HepG2 (cell line): ENCODE measurements around the gene PIGW. TPM values are rescaled to one million over a fixed set of nuclear protein-coding genes. Genes with fewer than 3 reads are reported as not detected.

Source experiments
- BORCS8-MEF2B ChIP-seq: sonication (generic); formaldehyde crosslinking; IDR thresholded peaks from 2 replicates; pipeline ENCODE4 v1.8.0; 2022; ENCODE audit warnings: mild to moderate bottlenecking, missing genetic modification reagents
- CENPT ChIP-seq: sonication (generic); formaldehyde crosslinking; IDR thresholded peaks from 2 replicates; pipeline ENCODE4 v1.8.0; 2022; ENCODE audit warnings: low read depth, mild to moderate bottlenecking, moderate library complexity, missing genetic modification reagents
- GABPB1 ChIP-seq: IDR thresholded peaks from 2 replicates; pipeline ENCODE4 v1.6.1; 2016; ENCODE audit warnings: mild to moderate bottlenecking, missing genetic modification reagents, moderate library complexity, missing compliant biosample characterization
- MTA3 ChIP-seq: sonication (generic); formaldehyde crosslinking; IDR thresholded peaks from 2 replicates; pipeline ENCODE4 v1.4.0; 2020; ENCODE audit warnings: missing genetic modification reagents
- NBN ChIP-seq: fragments of 450-650 bp; conservative IDR thresholded peaks from 2 replicates; pipeline ENCODE4 v1.6.1; 2017
- NR3C1 ChIP-seq: sonication (generic); formaldehyde crosslinking; IDR thresholded peaks from 2 replicates; pipeline ENCODE4 v1.4.0; 2020; ENCODE audit warnings: missing genetic modification reagents
- TCF7 ChIP-seq: sonication (generic); IDR thresholded peaks from 2 replicates; pipeline ENCODE4 v1.6.1; 2016; ENCODE audit warnings: antibody characterized with exemption, low read depth
- ZC3H4 ChIP-seq: sonication (generic); formaldehyde crosslinking; IDR thresholded peaks from 2 replicates; pipeline ENCODE4 v1.4.0; 2020; ENCODE audit warnings: missing genetic modification reagents, borderline replicate concordance
- ZNF335 ChIP-seq: sonication (generic); formaldehyde crosslinking; IDR thresholded peaks from 2 replicates; pipeline ENCODE4 v1.4.0; 2020; ENCODE audit warnings: missing genetic modification reagents
- ZNF34 ChIP-seq: sonication (generic); formaldehyde crosslinking; IDR thresholded peaks from 2 replicates; pipeline ENCODE4 v1.4.0; 2020; ENCODE audit warnings: mild to moderate bottlenecking, missing genetic modification reagents, borderline replicate concordance
- polyA plus RNA-seq, 8 experiments: library from polyadenylated mRNA; depleted of rRNA in 3 of 8; stranded (reverse) in 7 of 8; unstranded in 1 of 8; fragments of >200 nt; fragmentation: Illumina TruSeq in 4 of 8; extraction: Trizol in 4 of 8; gene quantifications; 2 replicates each; pipeline versions ENCODE4 v1.2.1 to v1.2.3, GENCODE V29; 2011 to 2016; ENCODE audit warnings: low read depth in 4 of 8, missing spikeins in 1 of 8, mixed read lengths in 1 of 8; ENCODE audit not compliant: insufficient read depth in 1 of 8
- total RNA-seq, 5 experiments: library from RNA; depleted of rRNA; stranded (reverse); fragments of >200 nt; fragmentation: Illumina TruSeq; extraction: Trizol; gene quantifications; 2 replicates each; pipeline ENCODE4 v1.2.3, GENCODE V29; 2016; ENCODE audit warnings: low read depth in 1 of 5
- TF ChIP-seq, protein P1 (sequence below): sonication (generic); formaldehyde crosslinking; IDR thresholded peaks from 2 replicates; pipeline ENCODE4 v1.4.0; 2020; ENCODE audit warnings: missing genetic modification reagents
- TF ChIP-seq, protein P2 (sequence below): IDR thresholded peaks from 2 replicates; pipeline ENCODE4 v1.6.1; 2016; ENCODE audit warnings: low read depth, control low read depth
- TF ChIP-seq, protein P3 (sequence below): sonication (generic); formaldehyde crosslinking; IDR thresholded peaks from 2 replicates; pipeline ENCODE4 v1.4.0; 2020; ENCODE audit warnings: missing genetic modification reagents, borderline replicate concordance
- TF ChIP-seq, protein P4 (sequence below): sonication (generic); formaldehyde crosslinking; IDR thresholded peaks from 2 replicates; pipeline ENCODE4 v1.9.0; 2021; ENCODE audit warnings: missing genetic modification reagents, borderline replicate concordance

Gene PIGW
- total and polyA plus RNA-seq, 2 of the 13 experiments (the other 11 are each of a cell fraction or from before 2014, with no cell fraction given): 9.0 to 24.0 TPM

DNA sequence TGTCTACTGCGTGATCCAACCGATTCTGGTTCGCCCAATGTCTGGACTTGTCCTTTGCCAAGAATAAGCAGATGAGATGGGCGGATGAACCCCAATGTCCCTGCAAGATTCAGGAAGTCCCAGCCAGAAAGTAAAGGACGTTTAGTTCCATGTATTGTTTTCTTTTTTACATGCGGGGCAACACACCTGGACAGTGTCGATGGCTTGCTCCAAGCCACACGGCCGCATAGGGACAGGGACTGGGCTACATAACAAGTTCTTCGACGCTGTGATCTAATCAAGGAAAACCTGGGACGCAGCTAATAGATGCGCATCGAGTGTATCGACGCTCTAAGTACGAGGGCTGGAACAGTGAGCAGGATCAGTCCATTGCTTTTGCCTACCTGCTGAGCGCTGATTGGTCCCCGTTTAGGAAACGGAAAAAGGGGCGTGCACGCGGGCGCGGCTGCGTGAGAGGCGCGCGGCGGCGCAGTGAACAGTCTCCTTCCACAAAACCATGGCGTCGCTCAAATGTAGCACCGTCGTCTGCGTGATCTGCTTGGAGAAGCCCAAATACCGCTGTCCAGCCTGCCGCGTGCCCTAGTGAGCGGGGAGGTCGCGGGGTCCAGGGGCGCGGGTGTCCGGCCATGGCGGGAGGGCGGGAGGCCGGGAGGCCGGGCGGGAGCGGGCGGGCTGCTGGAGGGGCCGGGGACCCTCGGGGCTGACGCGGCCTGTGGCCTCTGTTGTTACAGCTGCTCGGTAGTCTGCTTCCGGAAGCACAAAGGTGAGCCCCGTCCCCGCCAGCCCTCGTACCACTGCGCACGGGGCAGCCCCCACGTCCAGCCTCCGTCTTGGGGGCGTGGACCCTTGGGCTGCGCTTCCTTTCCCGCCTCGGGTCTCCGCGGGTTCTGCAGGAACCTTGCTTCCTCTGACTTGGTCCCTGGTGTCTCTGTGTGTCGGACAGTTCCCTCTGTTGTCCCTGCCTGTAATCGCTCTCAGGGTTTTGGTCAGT is 48.3 kb upstream of the PIGW start, which contains the start of gene ZNHIT3 (continued):
- TF ChIP-seq, protein P1, sequence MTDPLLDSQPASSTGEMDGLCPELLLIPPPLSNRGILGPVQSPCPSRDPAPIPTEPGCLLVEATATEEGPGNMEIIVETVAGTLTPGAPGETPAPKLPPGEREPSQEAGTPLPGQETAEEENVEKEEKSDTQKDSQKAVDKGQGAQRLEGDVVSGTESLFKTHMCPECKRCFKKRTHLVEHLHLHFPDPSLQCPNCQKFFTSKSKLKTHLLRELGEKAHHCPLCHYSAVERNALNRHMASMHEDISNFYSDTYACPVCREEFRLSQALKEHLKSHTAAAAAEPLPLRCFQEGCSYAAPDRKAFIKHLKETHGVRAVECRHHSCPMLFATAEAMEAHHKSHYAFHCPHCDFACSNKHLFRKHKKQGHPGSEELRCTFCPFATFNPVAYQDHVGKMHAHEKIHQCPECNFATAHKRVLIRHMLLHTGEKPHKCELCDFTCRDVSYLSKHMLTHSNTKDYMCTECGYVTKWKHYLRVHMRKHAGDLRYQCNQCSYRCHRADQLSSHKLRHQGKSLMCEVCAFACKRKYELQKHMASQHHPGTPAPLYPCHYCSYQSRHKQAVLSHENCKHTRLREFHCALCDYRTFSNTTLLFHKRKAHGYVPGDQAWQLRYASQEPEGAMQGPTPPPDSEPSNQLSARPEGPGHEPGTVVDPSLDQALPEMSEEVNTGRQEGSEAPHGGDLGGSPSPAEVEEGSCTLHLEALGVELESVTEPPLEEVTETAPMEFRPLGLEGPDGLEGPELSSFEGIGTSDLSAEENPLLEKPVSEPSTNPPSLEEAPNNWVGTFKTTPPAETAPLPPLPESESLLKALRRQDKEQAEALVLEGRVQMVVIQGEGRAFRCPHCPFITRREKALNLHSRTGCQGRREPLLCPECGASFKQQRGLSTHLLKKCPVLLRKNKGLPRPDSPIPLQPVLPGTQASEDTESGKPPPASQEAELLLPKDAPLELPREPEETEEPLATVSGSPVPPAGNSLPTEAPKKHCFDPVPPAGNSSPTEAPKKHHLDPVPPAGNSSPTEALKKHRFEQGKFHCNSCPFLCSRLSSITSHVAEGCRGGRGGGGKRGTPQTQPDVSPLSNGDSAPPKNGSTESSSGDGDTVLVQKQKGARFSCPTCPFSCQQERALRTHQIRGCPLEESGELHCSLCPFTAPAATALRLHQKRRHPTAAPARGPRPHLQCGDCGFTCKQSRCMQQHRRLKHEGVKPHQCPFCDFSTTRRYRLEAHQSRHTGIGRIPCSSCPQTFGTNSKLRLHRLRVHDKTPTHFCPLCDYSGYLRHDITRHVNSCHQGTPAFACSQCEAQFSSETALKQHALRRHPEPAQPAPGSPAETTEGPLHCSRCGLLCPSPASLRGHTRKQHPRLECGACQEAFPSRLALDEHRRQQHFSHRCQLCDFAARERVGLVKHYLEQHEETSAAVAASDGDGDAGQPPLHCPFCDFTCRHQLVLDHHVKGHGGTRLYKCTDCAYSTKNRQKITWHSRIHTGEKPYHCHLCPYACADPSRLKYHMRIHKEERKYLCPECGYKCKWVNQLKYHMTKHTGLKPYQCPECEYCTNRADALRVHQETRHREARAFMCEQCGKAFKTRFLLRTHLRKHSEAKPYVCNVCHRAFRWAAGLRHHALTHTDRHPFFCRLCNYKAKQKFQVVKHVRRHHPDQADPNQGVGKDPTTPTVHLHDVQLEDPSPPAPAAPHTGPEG: no peak
- TF ChIP-seq, protein P2, sequence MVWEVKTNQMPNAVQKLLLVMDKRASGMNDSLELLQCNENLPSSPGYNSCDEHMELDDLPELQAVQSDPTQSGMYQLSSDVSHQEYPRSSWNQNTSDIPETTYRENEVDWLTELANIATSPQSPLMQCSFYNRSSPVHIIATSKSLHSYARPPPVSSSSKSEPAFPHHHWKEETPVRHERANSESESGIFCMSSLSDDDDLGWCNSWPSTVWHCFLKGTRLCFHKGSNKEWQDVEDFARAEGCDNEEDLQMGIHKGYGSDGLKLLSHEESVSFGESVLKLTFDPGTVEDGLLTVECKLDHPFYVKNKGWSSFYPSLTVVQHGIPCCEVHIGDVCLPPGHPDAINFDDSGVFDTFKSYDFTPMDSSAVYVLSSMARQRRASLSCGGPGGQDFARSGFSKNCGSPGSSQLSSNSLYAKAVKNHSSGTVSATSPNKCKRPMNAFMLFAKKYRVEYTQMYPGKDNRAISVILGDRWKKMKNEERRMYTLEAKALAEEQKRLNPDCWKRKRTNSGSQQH: peak; percentile 72; the same call in 1 of the 2 replicates
- TF ChIP-seq ZNF335 (peak; percentile 72; the same call in 1 of the 2 replicates), GABPB1 (CRISPR knock-in tag) (peak; percentile 90), CENPT (0 out of 2 replicates have a peak, but pooled peaks have one; percentile 32), ZC3H4 (CRISPR knock-in tag) (no peak), NBN (no peak), BORCS8-MEF2B (CRISPR knock-in tag) (no peak; the same call in 1 of the 2 replicates), NR3C1 (CRISPR knock-in tag) (no peak), MTA3 (CRISPR knock-in tag) (no peak), TCF7 (no peak), ZNF34 (CRISPR knock-in tag) (no peak)
- TF ChIP-seq, protein P3, sequence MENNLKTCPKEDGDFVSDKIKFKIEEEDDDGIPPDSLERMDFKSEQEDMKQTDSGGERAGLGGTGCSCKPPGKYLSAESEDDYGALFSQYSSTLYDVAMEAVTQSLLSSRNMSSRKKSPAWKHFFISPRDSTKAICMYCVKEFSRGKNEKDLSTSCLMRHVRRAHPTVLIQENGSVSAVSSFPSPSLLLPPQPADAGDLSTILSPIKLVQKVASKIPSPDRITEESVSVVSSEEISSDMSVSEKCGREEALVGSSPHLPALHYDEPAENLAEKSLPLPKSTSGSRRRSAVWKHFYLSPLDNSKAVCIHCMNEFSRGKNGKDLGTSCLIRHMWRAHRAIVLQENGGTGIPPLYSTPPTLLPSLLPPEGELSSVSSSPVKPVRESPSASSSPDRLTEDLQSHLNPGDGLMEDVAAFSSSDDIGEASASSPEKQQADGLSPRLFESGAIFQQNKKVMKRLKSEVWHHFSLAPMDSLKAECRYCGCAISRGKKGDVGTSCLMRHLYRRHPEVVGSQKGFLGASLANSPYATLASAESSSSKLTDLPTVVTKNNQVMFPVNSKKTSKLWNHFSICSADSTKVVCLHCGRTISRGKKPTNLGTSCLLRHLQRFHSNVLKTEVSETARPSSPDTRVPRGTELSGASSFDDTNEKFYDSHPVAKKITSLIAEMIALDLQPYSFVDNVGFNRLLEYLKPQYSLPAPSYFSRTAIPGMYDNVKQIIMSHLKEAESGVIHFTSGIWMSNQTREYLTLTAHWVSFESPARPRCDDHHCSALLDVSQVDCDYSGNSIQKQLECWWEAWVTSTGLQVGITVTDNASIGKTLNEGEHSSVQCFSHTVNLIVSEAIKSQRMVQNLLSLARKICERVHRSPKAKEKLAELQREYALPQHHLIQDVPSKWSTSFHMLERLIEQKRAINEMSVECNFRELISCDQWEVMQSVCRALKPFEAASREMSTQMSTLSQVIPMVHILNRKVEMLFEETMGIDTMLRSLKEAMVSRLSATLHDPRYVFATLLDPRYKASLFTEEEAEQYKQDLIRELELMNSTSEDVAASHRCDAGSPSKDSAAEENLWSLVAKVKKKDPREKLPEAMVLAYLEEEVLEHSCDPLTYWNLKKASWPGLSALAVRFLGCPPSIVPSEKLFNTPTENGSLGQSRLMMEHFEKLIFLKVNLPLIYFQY (CRISPR knock-in tag): no peak
- TF ChIP-seq, protein P4, sequence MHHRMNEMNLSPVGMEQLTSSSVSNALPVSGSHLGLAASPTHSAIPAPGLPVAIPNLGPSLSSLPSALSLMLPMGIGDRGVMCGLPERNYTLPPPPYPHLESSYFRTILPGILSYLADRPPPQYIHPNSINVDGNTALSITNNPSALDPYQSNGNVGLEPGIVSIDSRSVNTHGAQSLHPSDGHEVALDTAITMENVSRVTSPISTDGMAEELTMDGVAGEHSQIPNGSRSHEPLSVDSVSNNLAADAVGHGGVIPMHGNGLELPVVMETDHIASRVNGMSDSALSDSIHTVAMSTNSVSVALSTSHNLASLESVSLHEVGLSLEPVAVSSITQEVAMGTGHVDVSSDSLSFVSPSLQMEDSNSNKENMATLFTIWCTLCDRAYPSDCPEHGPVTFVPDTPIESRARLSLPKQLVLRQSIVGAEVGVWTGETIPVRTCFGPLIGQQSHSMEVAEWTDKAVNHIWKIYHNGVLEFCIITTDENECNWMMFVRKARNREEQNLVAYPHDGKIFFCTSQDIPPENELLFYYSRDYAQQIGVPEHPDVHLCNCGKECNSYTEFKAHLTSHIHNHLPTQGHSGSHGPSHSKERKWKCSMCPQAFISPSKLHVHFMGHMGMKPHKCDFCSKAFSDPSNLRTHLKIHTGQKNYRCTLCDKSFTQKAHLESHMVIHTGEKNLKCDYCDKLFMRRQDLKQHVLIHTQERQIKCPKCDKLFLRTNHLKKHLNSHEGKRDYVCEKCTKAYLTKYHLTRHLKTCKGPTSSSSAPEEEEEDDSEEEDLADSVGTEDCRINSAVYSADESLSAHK (CRISPR knock-in tag): no peak
